Calu3 (cell line): ENCODE results near the gene TNFRSF19. TPM values are rescaled to one million over a fixed set of nuclear protein-coding genes. Genes with fewer than 3 reads are reported as not detected.
"Not testable (repeated sequence)": the region's sequence is repeated elsewhere in the genome, so short reads cannot be mapped to it uniquely, and the experiment has no call there.

Experiments used
- Bru-seq: library from RNA; stranded (reverse); fragments of 400-500 nt; gene quantifications from one replicate; lab custom pipeline; 2021; lab: Mats Ljungman, UMichigan
- BruChase-seq, 2 experiments: library from RNA; stranded (reverse); fragments of 400-500 nt; gene quantifications; one replicate each; lab custom pipeline; 2021; lab: Mats Ljungman, UMichigan
- BruUV-seq: library from RNA; stranded (reverse); fragments of 400-500 nt; replicated peaks from 2 replicates; lab custom pipeline; 2021; lab: Mats Ljungman, UMichigan
- CTCF ChIA-PET: fragments of 300-600 bp; sonication (Branson Sonifier 250); formaldehyde crosslinking; loops from one replicate; lab custom pipeline; 2022; ENCODE audit warnings: antibody characterized with exemption; lab: Charles Lee
- DNase-seq: peaks from one replicate; pipeline ENCODE4 v3.0.0; 2022
- H3K27ac Mint-ChIP-seq: one replicate; pipeline ENCODE4 v1.8.0; 2022; ENCODE audit warnings: mixed read lengths; ENCODE audit not compliant: unreplicated experiment
- H3K27me3 Mint-ChIP-seq: one replicate; pipeline ENCODE4 v1.8.0; 2022; ENCODE audit warnings: mixed read lengths; ENCODE audit not compliant: unreplicated experiment
- H3K36me3 Mint-ChIP-seq: one replicate; pipeline ENCODE4 v1.8.0; 2022; ENCODE audit warnings: mild to moderate bottlenecking, moderate library complexity, mixed read lengths; ENCODE audit not compliant: insufficient read depth, unreplicated experiment
- H3K4me1 Mint-ChIP-seq: one replicate; pipeline ENCODE4 v1.8.0; 2022; ENCODE audit warnings: mild to moderate bottlenecking, low read depth, mixed read lengths; ENCODE audit not compliant: unreplicated experiment
- H3K4me3 Mint-ChIP-seq: one replicate; pipeline ENCODE4 v1.8.0; 2022; ENCODE audit warnings: mild to moderate bottlenecking, low read depth, moderate library complexity, mixed read lengths; ENCODE audit not compliant: unreplicated experiment
- H3K9me3 Mint-ChIP-seq: one replicate; pipeline ENCODE4 v1.8.0; 2022; ENCODE audit warnings: low read depth, mixed read lengths; ENCODE audit not compliant: unreplicated experiment
- CTCF ChIP-seq: fragments of 200-600 bp; IDR thresholded peaks from one replicate; pipeline ENCODE4 v1.8.0; 2022; ENCODE audit warnings: antibody characterized with exemption; ENCODE audit not compliant: unreplicated experiment
- intact Hi-C: fragments of 100-400 bp; cut with micrococcal nuclease; formaldehyde crosslinking; loops from one replicate; pipeline ENCODE4 v1.10.0; 2022; ENCODE audit not compliant: unreplicated experiment
- long read RNA-seq: library from polyadenylated mRNA; stranded (forward); transcript quantifications from one replicate; pipeline ENCODE4 v2.0.0, GENCODE V29; 2022
- total RNA-seq: library from RNA; stranded (reverse); gene quantifications from 2 replicates; pipeline ENCODE4 v1.2.3, GENCODE V29; 2022

Gene TNFRSF19
- total RNA-seq (24.3 and 38.3 TPM in 2 replicates), Bru-seq, nascent RNA (percentile 71 among the genes with signal in this experiment), BruChase-seq, experiment 1, labeled RNA remaining after a 6-hour chase (percentile 76 among the genes with signal in this experiment), BruChase-seq, experiment 2, labeled RNA remaining after a 2-hour chase (percentile 69 among the genes with signal in this experiment)
- long read RNA-seq, full-length matches to known transcripts = 12 of 34 reads
- long read RNA-seq, partial matches to known transcripts = 6 of 34 reads
- long read RNA-seq, other reads (novel, unspliced or antisense) = 16 of 34 reads

GRCh38 chr13:23570099-23570920, at the start of gene TNFRSF19:
TSS of gene TNFRSF19 (plus strand) at chr13:23570412. CDS start at chr13:23590184, 19,772 bp downstream.
- Mint-ChIP-seq H3K36me3 (no peaks in the 10 kb centered on the region), H3K27me3 (no peaks in the 10 kb centered on the region), H3K4me1 (no peaks in the 10 kb centered on the region), H3K9me3 (no peaks in the 10 kb centered on the region), H3K4me3 (no peak within 1 kb of the TSS), H3K27ac (no peak within 1 kb of the TSS)
- CTCF ChIA-PET = interaction anchor here (0.6 kb wide), 1 partner anchor 96 kb away, joined by 3 read pairs; no protein-coding TSS in a partner anchor
- BruUV-seq = no TSS peak
- no peak for DNase-seq
- intact Hi-C loops = no loop called here
- no peak for TF ChIP-seq CTCF

GRCh38 chr13:23529926-23530325, 40.3 kb upstream of the TNFRSF19 start:
- peak overlapping the region; percentile 42 for H3K27ac Mint-ChIP-seq
- H3K9me3 Mint-ChIP-seq, BruUV-seq, H3K27me3 Mint-ChIP-seq, DNase-seq, intact Hi-C loops, CTCF ChIA-PET: not testable (repeated sequence)
- H3K4me3 Mint-ChIP-seq = peak overlapping the region; percentile 10
- H3K36me3 Mint-ChIP-seq = peaks cover 11% of the 10 kb centered on the region
- H3K4me1 Mint-ChIP-seq = peaks cover 25% of the 10 kb centered on the region

DNA sequence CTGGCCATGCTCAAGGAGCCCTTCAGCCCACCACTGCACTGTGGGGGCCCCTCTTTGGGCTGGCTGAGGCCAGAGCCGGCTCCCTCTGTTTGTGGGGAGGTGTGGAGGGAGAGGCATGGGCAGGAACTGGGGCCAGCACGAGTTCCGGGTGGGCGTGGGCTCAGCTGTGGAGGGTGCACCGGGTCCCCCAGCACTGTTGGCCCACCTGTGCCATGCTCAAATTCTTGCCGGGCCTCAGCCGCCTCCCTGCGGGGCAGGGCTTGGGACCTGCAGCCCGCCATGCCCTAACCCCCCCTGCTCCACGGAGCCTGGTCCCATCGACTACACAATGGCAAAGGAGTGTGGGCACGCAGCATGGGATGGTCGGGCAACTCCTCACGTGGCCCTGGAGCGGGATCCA, 38.8 kb upstream of the TNFRSF19 start:
- CTCF ChIA-PET = no interaction called here
- no peak for DNase-seq

DNA sequence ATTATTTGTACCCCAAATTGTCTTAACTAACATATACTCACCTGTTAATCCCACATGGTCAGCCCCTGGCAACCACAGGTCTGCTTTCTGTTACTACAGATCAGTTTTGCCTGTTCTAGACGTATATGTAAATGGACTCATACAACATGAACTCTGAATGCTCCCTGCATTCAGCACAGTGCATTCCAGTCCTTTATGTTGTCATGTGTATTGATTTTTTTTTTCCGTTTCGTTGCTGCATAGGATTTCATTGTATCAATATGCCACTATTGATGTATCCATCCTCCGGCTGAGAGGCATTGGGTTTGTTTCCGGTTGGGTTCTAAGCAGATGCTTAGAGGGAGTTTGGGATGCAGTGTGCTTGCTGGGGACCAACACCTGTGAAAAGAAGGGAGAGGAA, 36.1 kb upstream of the TNFRSF19 start:
- Mint-ChIP-seq H3K27ac (peak overlapping the region; percentile 20), H3K9me3 (no peaks in the 10 kb centered on the region), H3K4me1 (peaks cover 25% of the 10 kb centered on the region), H3K36me3 (peaks cover 11% of the 10 kb centered on the region), H3K27me3 (no peaks in the 10 kb centered on the region), H3K4me3 (peak overlapping the region; percentile 23)
- intact Hi-C loops = no loop called here
- CTCF ChIA-PET = no interaction called here
- TF ChIP-seq CTCF = no peak
- no TSS peak for BruUV-seq
- DNase-seq = no peak

More for the DNA sequence above, 38.8 kb upstream of the TNFRSF19 start:
- Mint-ChIP-seq H3K36me3 (peaks cover 11% of the 10 kb centered on the region), H3K27me3 (no peaks in the 10 kb centered on the region), H3K4me3 (no peak overlapping the region), H3K9me3 (no peaks in the 10 kb centered on the region), H3K27ac (no peak overlapping the region), H3K4me1 (peaks cover 25% of the 10 kb centered on the region)
- TF ChIP-seq CTCF = no peak
- BruUV-seq = no TSS peak
- intact Hi-C loops = no loop called here
